ENCODE measurements around the gene RGPD8.

GRCh38 chr2:112481528-112482233 is 48.2 kb upstream of the RGPD8 start, which contains the start of gene TTL:
- TF ChIP-seq CTCF (conservative IDR thresholded peaks at IDR 0.05; ENCODE audit: low read length) (no peak), EZH2phosphoT487 (IDR thresholded peaks at IDR 0.05; ENCODE audit: borderline replicate concordance, low read depth, low read length) (no peak)

All from OCI-LY7 (cell line).